Left kidney (tissue), 2 donors: ENCODE results near the gene CCDC51. TPM values are rescaled to one million over a fixed set of nuclear protein-coding genes. Genes with fewer than 3 reads are reported as not detected.
"Not testable (repeated sequence)": the region's sequence is repeated elsewhere in the genome, so short reads cannot be mapped to it uniquely, and the experiment has no call there.

Source experiments
- DNase-seq: peaks from one replicate; pipeline ENCODE4 v3.0.0-alpha.2; 2013
- polyA plus RNA-seq: library from polyadenylated mRNA; unstranded; fragments of 120-200 nt; gene quantifications from one replicate; pipeline ENCODE4 v1.2.1, GENCODE V29; 2013; ENCODE audit not compliant: insufficient read length

Gene CCDC51
- polyA plus RNA-seq, 1 donor = 24.6 TPM

DNA sequence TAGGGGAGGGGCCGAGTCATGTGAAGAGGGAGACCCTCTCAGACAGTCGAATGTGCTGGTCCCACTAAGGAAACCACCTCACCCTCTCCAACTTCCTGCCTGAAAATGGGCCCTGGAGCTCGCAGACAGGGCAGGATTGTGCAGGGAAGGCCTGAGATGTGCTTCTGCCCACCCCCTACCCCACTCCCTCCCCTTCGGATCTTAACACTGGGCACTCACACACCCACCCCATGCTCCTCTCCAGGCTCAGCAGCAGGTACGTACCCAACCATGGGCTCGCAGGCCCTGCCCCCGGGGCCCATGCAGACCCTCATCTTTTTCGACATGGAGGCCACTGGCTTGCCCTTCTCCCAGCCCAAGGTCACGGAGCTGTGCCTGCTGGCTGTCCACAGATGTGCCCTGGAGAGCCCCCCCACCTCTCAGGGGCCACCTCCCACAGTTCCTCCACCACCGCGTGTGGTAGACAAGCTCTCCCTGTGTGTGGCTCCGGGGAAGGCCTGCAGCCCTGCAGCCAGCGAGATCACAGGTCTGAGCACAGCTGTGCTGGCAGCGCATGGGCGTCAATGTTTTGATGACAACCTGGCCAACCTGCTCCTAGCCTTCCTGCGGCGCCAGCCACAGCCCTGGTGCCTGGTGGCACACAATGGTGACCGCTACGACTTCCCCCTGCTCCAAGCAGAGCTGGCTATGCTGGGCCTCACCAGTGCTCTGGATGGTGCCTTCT is 26.6 kb upstream of the CCDC51 start:
- no peak for DNase-seq

- DNase-seq = peak; percentile 97
Measured at GRCh38 chr3:48465531-48466378, 25.8 kb upstream of the CCDC51 start.

- DNase-seq = no peak
Measured at GRCh38 chr3:48465237-48465530, 25.3 kb upstream of the CCDC51 start.

DNA sequence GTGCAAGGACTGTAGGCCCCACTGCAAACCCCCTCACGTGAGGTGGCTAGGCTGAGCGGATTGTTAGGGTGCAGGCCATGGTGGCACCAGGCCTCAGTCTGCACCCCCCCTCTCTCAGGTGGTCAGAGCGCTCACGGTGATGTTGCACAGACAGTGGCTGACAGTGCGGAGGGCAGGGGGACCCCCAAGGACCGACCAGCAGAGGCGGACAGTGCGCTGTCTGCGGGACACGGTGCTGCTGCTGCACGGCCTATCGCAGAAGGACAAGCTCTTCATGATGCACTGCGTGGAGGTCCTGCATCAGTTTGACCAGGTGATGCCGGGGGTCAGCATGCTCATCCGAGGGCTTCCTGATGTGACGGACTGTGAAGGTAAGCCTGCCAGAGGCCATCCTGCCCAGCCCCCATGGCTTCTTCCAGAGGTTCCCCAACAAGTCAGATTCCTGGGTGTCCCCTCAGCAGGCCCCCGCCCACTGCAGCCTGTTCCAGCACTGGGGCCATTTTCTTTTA is 24.8 kb upstream of the CCDC51 start:
- no peak for DNase-seq

GRCh38 chr3:48463703-48464102 is 23.8 kb upstream of the CCDC51 start:
- DNase-seq = no peak

DNA sequence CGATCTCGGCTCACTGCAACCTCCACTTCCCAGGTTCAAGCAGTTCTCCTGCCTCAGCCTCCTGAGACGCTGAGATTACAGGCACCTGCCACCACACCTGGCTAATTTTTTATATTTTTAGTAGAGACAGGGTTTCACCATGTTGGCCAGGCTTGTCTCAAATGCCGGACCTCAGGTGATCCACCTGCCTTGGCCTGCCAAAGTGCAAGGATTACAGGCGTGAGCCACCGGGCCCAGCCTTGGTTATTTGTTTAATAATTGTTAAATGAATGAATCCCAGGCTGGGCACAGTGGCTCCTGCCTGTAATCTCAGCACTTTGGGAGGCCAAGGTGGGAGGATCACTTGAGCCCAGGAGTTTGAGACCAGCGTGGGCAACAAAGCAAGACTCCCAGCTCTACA is 21.8 kb upstream of the CCDC51 start:
- DNase-seq = not testable (repeated sequence)

DNA sequence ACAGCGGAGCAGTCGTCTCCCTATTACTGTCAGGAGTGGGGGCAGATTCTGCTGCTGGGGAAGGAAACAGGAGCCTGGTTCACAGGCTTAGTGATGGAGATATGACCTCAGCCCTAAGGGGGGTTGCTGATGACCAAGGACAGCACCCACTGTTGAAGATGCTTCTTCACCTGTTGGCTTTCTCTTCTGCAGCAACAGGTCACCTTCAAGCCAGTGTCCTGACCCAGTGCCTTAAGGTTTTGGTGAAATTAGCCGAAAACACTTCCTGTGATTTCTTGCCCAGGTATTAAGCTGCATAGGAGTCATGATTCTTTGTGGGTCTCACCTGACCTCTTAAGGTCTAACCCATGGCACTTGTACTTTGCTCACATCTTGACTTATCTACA is 20.6 kb upstream of the CCDC51 start:
- no peak for DNase-seq

DNA sequence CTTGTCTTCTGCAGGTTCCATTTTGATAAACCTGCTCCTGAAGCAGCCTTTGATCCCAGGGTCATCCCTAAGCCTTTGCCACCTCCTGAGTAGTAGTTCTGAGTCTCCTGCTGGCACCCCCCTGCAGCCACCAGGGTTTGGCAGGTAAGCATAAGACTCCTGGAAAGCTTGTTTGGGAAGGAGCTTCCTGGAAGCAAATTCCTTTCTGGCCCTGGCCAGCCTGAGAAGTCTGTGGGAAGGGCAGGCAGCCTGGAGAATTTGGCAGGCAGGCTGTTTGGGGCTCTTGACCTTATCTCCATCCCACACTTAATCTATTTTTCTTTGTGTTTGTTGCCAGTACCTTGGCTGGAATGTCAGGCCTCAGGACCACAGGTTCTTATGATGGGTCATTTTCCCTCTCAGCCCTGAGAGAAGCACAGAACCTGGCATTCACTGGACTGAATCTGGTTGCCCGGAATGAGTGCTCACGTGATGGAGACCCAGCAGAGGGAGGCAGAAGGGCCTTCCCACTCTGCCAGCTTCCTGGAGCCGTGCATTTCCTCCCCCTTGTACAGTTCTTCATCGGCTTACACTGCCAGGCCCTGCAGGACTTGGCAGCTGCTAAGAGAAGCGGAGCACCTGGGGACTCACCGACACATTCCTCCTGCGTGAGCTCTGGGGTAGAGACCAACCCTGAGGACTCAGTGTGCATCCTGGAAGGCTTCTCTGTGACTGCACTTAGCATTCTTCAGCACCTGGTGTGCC is 20.0 kb upstream of the CCDC51 start:
- no peak for DNase-seq

DNA sequence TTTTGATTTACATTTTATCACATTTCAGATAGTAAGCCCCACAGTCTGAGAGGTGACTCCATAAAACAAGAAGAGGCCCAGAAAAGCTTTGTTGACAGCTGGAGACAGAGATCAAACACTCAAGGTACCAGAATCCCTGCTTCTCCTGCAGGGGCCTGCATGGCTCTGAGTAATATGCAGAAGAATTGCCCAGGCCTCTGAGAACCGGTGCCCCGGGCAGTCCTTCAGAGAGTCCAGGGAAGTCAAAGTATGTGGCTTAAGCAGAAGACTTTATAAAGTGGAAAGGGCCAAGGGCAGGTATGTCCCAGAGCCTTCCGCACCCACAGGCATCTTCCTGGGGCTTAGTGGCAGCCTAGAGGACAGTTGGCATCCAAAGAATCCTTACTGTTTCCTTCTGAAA is 19.4 kb upstream of the CCDC51 start:
- DNase-seq = no peak

DNA sequence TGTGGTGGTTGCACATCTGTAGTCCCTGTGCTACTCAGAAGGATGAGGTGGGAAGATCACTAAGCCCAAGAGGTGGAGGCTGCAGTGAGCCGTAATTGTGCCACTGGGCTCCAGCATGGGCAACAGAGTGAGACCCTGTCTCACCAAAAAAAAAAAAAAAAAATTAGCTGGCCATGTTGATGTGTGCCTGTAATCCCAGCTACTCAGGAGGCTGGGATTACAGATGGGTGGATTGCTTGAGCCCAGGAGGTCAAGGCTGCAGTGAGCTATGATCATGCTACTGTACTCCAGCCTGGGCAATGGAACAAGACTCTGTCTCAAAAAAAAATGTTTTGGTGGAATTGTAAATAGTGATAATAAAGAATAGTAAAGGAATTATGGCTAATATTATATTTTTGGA is 16.5 kb upstream of the CCDC51 start:
- no peak for DNase-seq

DNA sequence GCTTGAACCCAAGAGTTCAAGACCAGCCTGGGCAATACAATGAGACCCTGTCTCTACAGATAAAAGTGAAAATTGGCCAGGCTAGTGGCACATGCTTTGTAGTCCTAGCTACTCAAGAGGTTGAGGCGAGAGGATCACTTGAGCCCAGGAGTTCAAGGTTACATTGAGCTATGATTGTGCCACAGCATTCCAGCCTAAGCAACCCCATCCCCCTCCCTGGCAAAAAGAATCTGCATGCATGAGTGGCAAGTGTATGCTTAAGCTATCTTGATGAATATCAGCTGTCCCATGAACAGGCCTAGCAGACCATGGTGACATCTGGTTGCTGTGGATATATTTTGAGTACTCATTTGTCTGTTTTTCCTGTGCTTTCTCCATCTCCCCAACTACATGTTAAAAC is 11.4 kb upstream of the CCDC51 start:
- no peak for DNase-seq

DNA sequence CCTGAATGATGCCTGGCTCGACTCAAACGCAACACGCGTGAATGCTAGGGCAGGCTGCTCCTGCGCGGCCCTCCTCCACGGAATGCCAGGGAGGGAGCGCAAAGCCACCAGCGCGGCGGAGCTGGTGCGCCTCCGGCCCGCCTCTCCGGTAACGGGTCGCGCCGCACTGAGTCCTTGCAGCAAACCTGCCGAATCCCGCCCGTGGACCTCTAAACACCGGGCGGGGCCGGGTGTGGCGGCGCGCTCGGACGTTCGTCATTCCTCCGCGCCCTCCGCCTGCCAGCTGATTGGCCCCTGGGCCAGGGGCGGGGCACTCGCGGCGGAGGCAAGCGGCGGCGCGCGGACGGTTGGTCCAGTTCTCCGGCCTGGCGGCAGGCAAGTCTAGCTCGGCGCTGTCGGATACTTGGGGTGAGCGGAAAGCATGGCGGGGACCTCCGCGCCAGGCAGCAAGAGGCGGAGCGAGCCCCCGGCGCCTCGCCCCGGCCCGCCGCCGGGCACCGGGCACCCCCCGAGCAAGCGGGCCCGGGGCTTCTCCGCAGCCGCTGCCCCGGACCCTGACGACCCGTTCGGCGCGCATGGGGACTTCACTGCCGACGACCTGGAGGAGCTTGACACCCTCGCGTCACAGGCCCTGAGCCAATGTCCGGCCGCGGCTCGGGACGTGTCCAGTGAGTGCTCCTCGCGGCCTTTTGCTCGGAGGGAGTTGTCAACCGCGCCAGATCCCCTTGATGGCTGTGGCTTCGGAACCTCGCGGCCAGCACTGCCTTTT is 6.7 kb upstream of the CCDC51 start, which contains the start of gene ATRIP:
Gene ATRIP (plus strand): TSS at position 313 of the 769 bp plus-strand sequence. CDS start 109 bp downstream, at position 422.
- DNase-seq = peak; percentile 86

- DNase-seq = no peak
Measured at GRCh38 chr3:48446043-48446424, 6.1 kb upstream of the CCDC51 start.

DNA sequence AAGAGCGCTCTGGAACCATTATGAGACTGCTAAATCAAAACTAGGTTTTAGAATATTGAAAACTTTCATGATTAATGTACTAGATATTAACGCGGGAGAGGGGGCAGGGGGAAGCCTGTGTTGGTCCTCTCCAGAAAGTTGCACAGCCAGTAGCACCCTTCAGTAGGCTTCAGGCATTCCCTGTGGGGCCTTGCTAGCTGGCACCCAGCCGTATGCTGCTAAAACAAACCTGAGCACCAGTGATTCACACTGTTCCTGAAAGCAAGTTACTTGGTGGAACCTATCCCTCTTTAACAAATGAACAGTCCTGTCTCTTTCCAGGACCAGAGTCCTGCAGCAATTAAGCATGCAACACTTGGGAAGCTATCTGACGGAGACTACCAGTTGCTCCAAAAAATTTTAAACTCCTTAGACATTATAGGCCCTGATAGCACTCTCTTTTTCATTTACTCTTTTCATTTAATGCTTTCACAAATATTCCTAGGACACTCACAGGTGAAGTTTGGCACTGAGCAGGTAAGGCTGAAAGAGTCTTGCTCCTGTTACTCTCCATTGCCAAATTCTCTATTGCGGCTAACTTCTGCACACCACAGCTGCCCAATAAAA is 5.5 kb upstream of the CCDC51 start:
- DNase-seq = no peak

GRCh38 chr3:48441940-48442339 is 2.0 kb upstream of the CCDC51 start:
- no peak for DNase-seq

GRCh38 chr3:48440590-48440958 is 655 bp upstream of the CCDC51 start:
- DNase-seq = no peak

GRCh38 chr3:48437812-48438211 is 2.1 kb downstream of the CCDC51 start:
- DNase-seq = no peak

GRCh38 chr3:48436855-48437254 is 3.1 kb downstream of the CCDC51 start:
- DNase-seq = no peak

GRCh38 chr3:48436477-48436787 is 3.5 kb downstream of the CCDC51 start:
- DNase-seq = no peak

GRCh38 chr3:48435774-48436476 is 4.0 kb downstream of the CCDC51 start:
- peak; percentile 84 for DNase-seq

DNA sequence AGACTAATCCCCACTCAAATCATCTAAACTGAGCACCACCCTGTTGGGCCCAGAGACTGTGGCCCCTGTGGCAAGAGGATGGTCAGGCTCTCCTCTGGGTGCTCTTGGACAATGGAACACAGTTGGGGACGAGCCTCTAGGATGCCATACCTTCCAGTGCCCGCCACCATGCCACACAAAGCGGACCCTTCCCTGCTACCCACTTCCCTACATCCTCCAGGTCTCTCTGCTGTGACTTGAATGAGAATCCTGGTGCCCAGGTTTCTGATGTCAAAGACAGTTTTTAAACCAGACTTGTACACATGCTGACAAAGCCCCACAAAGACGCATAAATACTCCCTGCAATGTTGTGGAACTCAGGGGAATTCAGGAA is 4.7 kb downstream of the CCDC51 start:
- no peak for DNase-seq
